Upper lobe of left lung (tissue), 6 donors: ENCODE data around the gene FOXD2. TPM values are rescaled to one million over a fixed set of nuclear protein-coding genes. Genes with fewer than 3 reads are reported as not detected.

Source experiments
- ATAC-seq, 2 donors: fragments of 200-7000 bp; cut with Tn5 transposase; one replicate each; pipeline ENCODE4 v1.9.1; 2022; ENCODE audit warnings: mild to moderate bottlenecking in 2 of 2, moderate library complexity in 2 of 2; ENCODE audit not compliant: low FRiP score in 2 of 2
- DNase-seq, 2 donors: peaks; one replicate each; pipeline ENCODE4 v3.0.0-alpha.2; 2019 to 2020
- H3K27ac ChIP-seq, 4 donors: fragments of 200-600 bp; sonication (generic); one replicate each; pipeline ENCODE4 v1.5.1; 2016 to 2019
- H3K27me3 ChIP-seq, 4 donors: fragments of 200-600 bp; sonication (generic); one replicate each; pipeline ENCODE4 v1.5.1; 2017 to 2019
- H3K36me3 ChIP-seq, 4 donors: fragments of 200-600 bp; sonication (generic); one replicate each; pipeline ENCODE4 v1.5.1; 2016 to 2019
- H3K4me1 ChIP-seq, 4 donors: fragments of 200-600 bp; sonication (generic); one replicate each; pipeline ENCODE4 v1.5.1; 2018 to 2019
- H3K4me3 ChIP-seq, 4 donors: fragments of 200-600 bp; sonication (generic); one replicate each; pipeline ENCODE4 v1.5.1; 2017 to 2019; ENCODE audit warnings: mild to moderate bottlenecking in 2 of 4, moderate library complexity in 1 of 4
- H3K9me3 ChIP-seq, 4 donors: fragments of 200-600 bp; sonication (generic); one replicate each; pipeline ENCODE4 v1.5.1; 2018 to 2019
- CTCF ChIP-seq, 6 experiments: fragments of 450-650 bp in 4 of 6; fragments of 200-600 bp in 2 of 6; sonication (generic) in 2 of 6; IDR thresholded peaks; one replicate each; pipeline ENCODE4 v1.5.1; 2016 to 2019; ENCODE audit warnings: antibody characterized with exemption in 6 of 6
- EP300 ChIP-seq, 4 donors: sonication (generic); formaldehyde crosslinking; IDR thresholded peaks; one replicate each; pipeline ENCODE4 v1.5.1; 2017; ENCODE audit warnings: antibody characterized with exemption in 4 of 4, control low read depth in 2 of 4
- POLR2A ChIP-seq, 4 donors: fragments of 450-650 bp; IDR thresholded peaks; one replicate each; pipeline ENCODE4 v1.5.1; 2016 to 2017; ENCODE audit warnings: antibody characterized with exemption in 4 of 4, mild to moderate bottlenecking in 2 of 4
- POLR2AphosphoS5 ChIP-seq, 2 donors: sonication (generic); formaldehyde crosslinking; IDR thresholded peaks; one replicate each; pipeline ENCODE4 v1.5.1; 2017; ENCODE audit warnings: antibody characterized with exemption in 2 of 2
- WGBS, 2 donors: methylation state at CpG; one replicate each; pipeline ENCODE4 v1.1.5; 2017 to 2018; 5-methylcytosine and 5-hydroxymethylcytosine counted together
- total RNA-seq, 6 donors: library from RNA; depleted of rRNA in 4 of 6; stranded (reverse); fragments of >200 nt in 4 of 6; gene quantifications; one replicate each; pipeline versions ENCODE4 v1.1.0 to v1.2.1, GENCODE V29; 2016 to 2021
- donor health status: DM: no; HTN: no; CAD: no; lungs with moderate emphysema.
- donor health status: DM: no; HTN: yes; CAD: no; lungs with severe emphysema.

The FOXD2 gene
- total RNA-seq, 6 donors from 2014 or later: under 0.01 to 0.69 (median 0.40) TPM

DNA sequence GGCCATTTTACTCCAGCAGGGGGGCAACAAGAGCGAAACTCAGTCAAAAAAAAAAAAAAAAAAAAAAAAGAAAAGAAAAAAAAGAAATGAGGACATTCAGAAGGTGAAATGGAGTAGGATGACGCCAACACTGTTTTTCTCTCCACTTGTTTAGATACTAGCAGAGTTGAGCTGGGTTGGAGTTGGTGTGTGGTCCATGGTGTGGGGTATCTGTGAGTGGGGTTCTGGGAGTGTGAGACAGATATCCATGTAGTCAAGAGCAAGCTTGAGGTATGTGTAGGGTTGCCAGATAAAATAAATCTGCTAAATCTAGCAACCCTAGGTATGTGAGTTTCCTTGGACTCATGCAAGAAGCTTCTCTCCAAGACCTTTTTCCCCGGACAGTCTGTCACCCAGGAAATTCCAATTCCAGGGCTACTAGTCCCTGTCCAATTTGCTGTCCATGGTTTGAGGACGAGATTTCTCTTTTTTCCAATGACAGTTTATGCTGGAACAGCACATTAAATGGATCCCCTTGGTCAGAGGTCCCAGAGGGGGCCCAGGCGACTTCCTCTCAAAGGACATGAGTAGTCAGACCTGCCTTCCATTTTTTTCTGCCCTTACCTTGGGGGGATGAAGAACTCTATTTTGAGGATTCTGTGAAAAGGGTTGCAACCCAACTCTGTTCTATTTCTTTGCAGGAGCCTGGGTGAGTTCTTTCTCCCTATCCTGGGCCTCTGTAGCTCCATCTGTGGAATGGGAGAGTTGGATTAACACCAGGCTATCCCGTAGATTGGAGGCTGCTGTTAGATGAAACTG lies 2.1 kb upstream of the FOXD2 start:
- peaks cover 2 to 43% (median 28%) of the 10 kb centered on the region in 4 donors for H3K27me3 ChIP-seq
- TF ChIP-seq POLR2AphosphoS5 (IDR thresholded peaks at IDR 0.05): no peak
- no peak for TF ChIP-seq EP300 (IDR thresholded peaks at IDR 0.05)
- TF ChIP-seq POLR2A (IDR thresholded peaks at IDR 0.05): no peak
- TF ChIP-seq CTCF (IDR thresholded peaks at IDR 0.05): no peak
- ATAC-seq (no peak), DNase-seq (no peak)
- H3K4me3 ChIP-seq: no peak overlapping the region
- H3K9me3 ChIP-seq: no peaks in the 10 kb centered on the region
- WGBS, 2 donors: 73 to 82% methylated on average over 6 of the region's 6 CpGs
- peaks cover 34 to 70% (median 54%) of the 10 kb centered on the region in 4 donors for H3K4me1 ChIP-seq
- no peak overlapping the region for H3K27ac ChIP-seq
- no peaks in the 10 kb centered on the region for H3K36me3 ChIP-seq

DNA sequence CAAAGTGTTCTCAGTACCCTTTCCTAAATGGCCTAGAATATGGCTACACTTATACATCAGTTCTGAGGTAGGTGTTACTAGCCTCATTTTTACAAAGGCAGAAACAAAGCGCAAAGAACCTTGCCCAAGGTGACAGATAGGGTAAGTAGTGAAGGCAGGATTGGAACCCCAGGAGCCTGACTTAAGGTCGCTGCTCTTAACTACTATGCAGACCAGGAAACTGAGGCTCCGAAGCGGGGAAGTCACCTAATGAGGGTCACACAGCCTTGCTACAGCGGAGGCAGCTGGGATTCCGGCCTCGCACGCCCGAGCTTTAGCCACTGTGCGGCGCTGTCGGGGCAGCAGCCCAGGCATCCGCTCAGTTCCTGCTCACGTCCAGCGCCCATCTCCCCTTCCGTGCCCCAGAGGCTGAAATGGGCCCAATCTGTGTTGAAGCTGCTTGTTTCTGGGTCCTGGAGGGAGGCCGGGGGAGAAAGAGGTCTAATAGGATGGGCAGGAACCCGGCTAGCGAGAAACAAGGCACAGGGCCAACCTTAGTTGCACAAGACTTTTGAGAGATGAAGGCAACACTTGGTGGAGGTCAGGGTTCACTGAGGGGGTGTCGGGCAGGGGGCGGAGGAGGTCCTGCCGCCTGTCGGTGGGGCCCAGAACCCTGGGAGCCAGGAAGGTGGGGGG lies 1.4 kb upstream of the FOXD2 start:
- H3K4me3 ChIP-seq: peak overlapping the region in 3 of 4 donors; percentile 62 to 89 (median 72)
- ATAC-seq (peak; percentile 71 to 72), DNase-seq (peak; percentile 82 to 94)
- peak overlapping the region in 3 of 4 donors; percentile 80 to 90 (median 87) for H3K27ac ChIP-seq
- no peaks in the 10 kb centered on the region for H3K9me3 ChIP-seq
- peak; percentile 80 to 89 (median 84) for TF ChIP-seq CTCF (IDR thresholded peaks at IDR 0.05)
- TF ChIP-seq POLR2A (IDR thresholded peaks at IDR 0.05): no peak
- H3K27me3 ChIP-seq: peaks cover 2 to 43% (median 28%) of the 10 kb centered on the region in 4 donors
- H3K4me1 ChIP-seq: peaks cover 34 to 68% (median 54%) of the 10 kb centered on the region in 4 donors
- 4 to 10% methylated on average over 7 to 20 of the region's 23 CpGs for WGBS, 2 donors
- no peaks in the 10 kb centered on the region for H3K36me3 ChIP-seq

DNA sequence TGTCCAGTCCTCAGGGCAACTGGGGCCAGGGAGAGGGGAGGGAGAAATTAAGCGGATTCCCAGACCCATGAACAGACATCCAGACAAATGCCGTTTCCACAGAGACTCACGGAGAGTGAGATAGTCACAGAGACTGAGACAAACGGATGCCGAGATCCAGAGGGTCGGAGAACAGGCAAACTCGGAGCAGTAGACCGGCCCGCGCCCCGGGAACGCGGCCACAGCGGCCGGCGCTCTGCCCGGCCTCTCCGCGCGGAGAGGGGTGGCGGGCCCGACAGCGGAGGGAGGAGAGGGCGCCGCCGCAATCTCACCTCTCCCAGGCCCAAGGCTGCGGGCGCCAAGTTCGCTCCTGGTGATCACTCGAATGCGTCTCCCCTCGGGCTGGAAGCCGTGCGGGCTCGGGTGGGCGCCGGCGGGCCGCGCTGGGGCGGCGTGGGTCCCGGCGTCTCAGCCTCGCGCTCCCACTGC lies 831 bp upstream of the FOXD2 start:
- Histone ChIP-seq H3K9me3 (no peaks in the 10 kb centered on the region), H3K27me3 (peaks cover 2 to 43% (median 29%) of the 10 kb centered on the region in 4 donors), H3K4me1 (peaks cover 33 to 63% (median 52%) of the 10 kb centered on the region in 4 donors), H3K36me3 (no peaks in the 10 kb centered on the region), H3K27ac (peak overlapping the region; percentile 79 to 90 (median 84)), H3K4me3 (peak overlapping the region; percentile 60 to 89 (median 67))
- 5% methylated on average over 7 to 9 of the region's 46 CpGs for WGBS, 2 donors
- TF ChIP-seq POLR2AphosphoS5 (IDR thresholded peaks at IDR 0.05) (no peak), POLR2A (IDR thresholded peaks at IDR 0.05) (no peak), CTCF (IDR thresholded peaks at IDR 0.05) (no peak), EP300 (IDR thresholded peaks at IDR 0.05) (no peak)
- ATAC-seq (peak in 1 of 2 donors; percentile 32), DNase-seq (no peak)

GRCh38 chr1:47438165-47439016 lies 547 bp downstream of the FOXD2 start:
- peak overlapping the region; percentile 60 to 89 (median 67) for H3K4me3 ChIP-seq
- H3K27ac ChIP-seq: peak overlapping the region; percentile 79 to 90 (median 84)
- peaks cover 20 to 49% (median 40%) of the 10 kb centered on the region in 4 donors for H3K4me1 ChIP-seq
- H3K9me3 ChIP-seq: no peaks in the 10 kb centered on the region
- 3% methylated on average over 20 of the region's 117 CpGs; no CpG with 5 or more reads in 1 of the 2 donors for WGBS, 2 donors
- H3K36me3 ChIP-seq: no peaks in the 10 kb centered on the region
- peak in 1 of 2 donors; percentile 88 for DNase-seq
- TF ChIP-seq EP300 (IDR thresholded peaks at IDR 0.05) (no peak), CTCF (IDR thresholded peaks at IDR 0.05) (no peak), POLR2AphosphoS5 (IDR thresholded peaks at IDR 0.05) (no peak), POLR2A (IDR thresholded peaks at IDR 0.05) (no peak)
- H3K27me3 ChIP-seq: peaks cover 2 to 46% (median 31%) of the 10 kb centered on the region in 4 donors
- ATAC-seq: no peak
